ENCODE measurements around the gene MIGA1. TPM values are rescaled to one million over a fixed set of nuclear protein-coding genes. Genes with fewer than 3 reads are reported as not detected.

Gene MIGA1
- total and polyA plus RNA-seq, 9 of the 15 experiments (the other 6 are each of a cell fraction or from before 2014, with no cell fraction given), result 1.6 to 5.1 (median 2.9) TPM

DNA sequence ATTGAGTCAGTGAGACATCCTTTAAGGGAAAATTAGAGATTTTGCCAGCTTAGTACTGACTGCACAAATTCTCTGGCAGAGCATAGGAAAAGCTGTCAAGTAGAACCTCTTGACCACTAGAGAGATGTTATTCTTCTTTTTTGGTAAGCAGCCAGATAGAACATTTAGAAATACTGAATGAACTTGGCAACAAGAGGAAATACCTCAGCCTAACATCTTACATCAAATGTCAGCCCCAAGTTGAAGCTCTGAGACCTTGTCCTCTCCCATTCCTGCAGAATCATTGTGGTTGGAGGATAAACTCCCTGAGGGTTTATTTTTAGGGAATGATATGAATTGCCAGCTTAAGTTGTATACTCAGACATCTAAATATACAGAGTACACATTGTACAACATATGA is 53.5 kb downstream of the MIGA1 start (continued):
- TF ChIP-seq, protein P1, sequence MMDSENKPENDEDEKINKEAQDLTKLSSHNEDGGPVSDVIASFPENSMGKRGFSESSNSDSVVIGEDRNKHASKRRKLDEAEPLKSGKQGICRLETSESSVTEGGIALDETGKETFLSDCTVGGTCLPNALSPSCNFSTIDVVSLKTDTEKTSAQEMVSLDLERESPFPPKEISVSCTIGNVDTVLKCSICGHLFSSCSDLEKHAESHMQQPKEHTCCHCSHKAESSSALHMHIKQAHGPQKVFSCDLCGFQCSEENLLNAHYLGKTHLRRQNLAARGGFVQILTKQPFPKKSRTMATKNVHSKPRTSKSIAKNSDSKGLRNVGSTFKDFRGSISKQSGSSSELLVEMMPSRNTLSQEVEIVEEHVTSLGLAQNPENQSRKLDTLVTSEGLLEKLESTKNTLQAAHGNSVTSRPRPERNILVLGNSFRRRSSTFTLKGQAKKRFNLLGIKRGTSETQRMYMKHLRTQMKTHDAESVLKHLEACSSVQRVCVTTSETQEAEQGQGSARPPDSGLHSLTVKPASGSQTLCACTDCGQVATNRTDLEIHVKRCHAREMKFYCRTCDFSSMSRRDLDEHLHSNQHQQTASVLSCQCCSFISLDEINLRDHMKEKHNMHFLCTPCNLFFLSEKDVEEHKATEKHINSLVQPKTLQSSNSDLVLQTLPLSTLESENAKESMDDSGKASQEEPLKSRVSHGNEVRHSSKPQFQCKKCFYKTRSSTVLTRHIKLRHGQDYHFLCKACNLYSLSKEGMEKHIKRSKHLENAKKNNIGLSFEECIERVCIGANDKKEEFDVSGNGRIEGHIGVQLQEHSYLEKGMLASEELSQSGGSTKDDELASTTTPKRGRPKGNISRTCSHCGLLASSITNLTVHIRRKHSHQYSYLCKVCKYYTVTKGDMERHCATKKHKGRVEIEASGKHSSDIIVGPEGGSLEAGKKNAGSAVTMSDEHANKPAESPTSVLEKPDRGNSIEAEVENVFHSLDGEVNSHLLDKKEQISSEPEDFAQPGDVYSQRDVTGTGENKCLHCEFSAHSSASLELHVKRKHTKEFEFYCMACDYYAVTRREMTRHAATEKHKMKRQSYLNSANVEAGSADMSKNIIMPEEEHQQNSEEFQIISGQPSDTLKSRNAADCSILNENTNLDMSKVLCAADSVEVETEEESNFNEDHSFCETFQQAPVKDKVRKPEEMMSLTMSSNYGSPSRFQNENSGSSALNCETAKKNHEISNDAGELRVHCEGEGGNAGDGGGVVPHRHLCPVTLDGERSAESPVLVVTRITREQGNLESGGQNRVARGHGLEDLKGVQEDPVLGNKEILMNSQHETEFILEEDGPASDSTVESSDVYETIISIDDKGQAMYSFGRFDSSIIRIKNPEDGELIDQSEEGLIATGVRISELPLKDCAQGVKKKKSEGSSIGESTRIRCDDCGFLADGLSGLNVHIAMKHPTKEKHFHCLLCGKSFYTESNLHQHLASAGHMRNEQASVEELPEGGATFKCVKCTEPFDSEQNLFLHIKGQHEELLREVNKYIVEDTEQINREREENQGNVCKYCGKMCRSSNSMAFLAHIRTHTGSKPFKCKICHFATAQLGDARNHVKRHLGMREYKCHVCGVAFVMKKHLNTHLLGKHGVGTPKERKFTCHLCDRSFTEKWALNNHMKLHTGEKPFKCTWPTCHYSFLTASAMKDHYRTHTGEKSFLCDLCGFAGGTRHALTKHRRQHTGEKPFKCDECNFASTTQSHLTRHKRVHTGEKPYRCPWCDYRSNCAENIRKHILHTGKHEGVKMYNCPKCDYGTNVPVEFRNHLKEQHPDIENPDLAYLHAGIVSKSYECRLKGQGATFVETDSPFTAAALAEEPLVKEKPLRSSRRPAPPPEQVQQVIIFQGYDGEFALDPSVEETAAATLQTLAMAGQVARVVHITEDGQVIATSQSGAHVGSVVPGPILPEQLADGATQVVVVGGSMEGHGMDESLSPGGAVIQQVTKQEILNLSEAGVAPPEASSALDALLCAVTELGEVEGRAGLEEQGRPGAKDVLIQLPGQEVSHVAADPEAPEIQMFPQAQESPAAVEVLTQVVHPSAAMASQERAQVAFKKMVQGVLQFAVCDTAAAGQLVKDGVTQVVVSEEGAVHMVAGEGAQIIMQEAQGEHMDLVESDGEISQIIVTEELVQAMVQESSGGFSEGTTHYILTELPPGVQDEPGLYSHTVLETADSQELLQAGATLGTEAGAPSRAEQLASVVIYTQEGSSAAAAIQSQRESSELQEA (IDR thresholded peaks at IDR 0.05; ENCODE audit: low read depth), result no peak
- TF ChIP-seq RUNX1 (IDR thresholded peaks at IDR 0.05; ENCODE audit: low read depth) (no peak), HMG20B (CRISPR knock-in tag; IDR thresholded peaks at IDR 0.05) (no peak)
- TF ChIP-seq, protein P2, sequence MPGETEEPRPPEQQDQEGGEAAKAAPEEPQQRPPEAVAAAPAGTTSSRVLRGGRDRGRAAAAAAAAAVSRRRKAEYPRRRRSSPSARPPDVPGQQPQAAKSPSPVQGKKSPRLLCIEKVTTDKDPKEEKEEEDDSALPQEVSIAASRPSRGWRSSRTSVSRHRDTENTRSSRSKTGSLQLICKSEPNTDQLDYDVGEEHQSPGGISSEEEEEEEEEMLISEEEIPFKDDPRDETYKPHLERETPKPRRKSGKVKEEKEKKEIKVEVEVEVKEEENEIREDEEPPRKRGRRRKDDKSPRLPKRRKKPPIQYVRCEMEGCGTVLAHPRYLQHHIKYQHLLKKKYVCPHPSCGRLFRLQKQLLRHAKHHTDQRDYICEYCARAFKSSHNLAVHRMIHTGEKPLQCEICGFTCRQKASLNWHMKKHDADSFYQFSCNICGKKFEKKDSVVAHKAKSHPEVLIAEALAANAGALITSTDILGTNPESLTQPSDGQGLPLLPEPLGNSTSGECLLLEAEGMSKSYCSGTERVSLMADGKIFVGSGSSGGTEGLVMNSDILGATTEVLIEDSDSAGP (CRISPR knock-in tag; IDR thresholded peaks at IDR 0.05), result no peak
- TF ChIP-seq, protein P3, sequence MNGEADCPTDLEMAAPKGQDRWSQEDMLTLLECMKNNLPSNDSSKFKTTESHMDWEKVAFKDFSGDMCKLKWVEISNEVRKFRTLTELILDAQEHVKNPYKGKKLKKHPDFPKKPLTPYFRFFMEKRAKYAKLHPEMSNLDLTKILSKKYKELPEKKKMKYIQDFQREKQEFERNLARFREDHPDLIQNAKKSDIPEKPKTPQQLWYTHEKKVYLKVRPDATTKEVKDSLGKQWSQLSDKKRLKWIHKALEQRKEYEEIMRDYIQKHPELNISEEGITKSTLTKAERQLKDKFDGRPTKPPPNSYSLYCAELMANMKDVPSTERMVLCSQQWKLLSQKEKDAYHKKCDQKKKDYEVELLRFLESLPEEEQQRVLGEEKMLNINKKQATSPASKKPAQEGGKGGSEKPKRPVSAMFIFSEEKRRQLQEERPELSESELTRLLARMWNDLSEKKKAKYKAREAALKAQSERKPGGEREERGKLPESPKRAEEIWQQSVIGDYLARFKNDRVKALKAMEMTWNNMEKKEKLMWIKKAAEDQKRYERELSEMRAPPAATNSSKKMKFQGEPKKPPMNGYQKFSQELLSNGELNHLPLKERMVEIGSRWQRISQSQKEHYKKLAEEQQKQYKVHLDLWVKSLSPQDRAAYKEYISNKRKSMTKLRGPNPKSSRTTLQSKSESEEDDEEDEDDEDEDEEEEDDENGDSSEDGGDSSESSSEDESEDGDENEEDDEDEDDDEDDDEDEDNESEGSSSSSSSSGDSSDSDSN (IDR thresholded peaks at IDR 0.05; ENCODE audit: borderline replicate concordance in 1 of 2, low read depth in 2 of 2, low read length in 2 of 2), result no peak

Measured in K562 (cell line).